ENCODE results near the gene SEC24A. TPM values are rescaled to one million over a fixed set of nuclear protein-coding genes. Genes with fewer than 3 reads are reported as not detected.
"Not testable (repeated sequence)": the region's sequence is repeated elsewhere in the genome, so short reads cannot be mapped to it uniquely, and the experiment has no call there.

Gene SEC24A
- polyA plus RNA-seq, 4 donors: 9.9 to 53.0 (median 21.0) TPM

GRCh38 chr5:134656690-134657089 is 8.1 kb downstream of the SEC24A start:
- 73 to 92% (median 85%) methylated on average over 7 to 8 of the region's 8 CpGs for WGBS, 3 donors
- H3K27ac ChIP-seq (ENCODE audit: low read depth in 1 of 3, low read length in 2 of 3): no peak overlapping the region
- H3K27me3 ChIP-seq (ENCODE audit: control insufficient read depth in 3 of 3, insufficient read depth in 3 of 3, low read length in 3 of 3): no peaks in the 10 kb centered on the region
- no peak for FAIRE-seq
- no peaks in the 10 kb centered on the region for H3K4me1 ChIP-seq (ENCODE audit: control insufficient read depth in 3 of 3, insufficient read depth in 2 of 3, low read depth in 1 of 3, low read length in 2 of 3)
- peaks cover 0 to 68% (median 2%) of the 10 kb centered on the region in 3 donors for H3K36me3 ChIP-seq (ENCODE audit: control insufficient read depth in 3 of 3, insufficient read depth in 2 of 3, low read depth in 1 of 3, low read length in 3 of 3)
- no peak overlapping the region for H3K4me3 ChIP-seq (ENCODE audit: low read depth in 1 of 3, low read length in 3 of 3)
- DNase-seq: peak in 1 of 2 donors; percentile 43
- no peaks in the 10 kb centered on the region for H3K9me3 ChIP-seq (ENCODE audit: control insufficient read depth in 2 of 2, insufficient read depth in 1 of 2, low read depth in 1 of 2, low read length in 1 of 2)

- no peak for DNase-seq
- WGBS, 3 donors: 92 to 98% (median 94%) methylated on average over 4 of the region's 4 CpGs
Observed at GRCh38 chr5:134659456-134659855, 10.9 kb downstream of the SEC24A start.

GRCh38 chr5:134659922-134660321 is 11.3 kb downstream of the SEC24A start:
- Histone ChIP-seq H3K36me3 (ENCODE audit: control insufficient read depth in 3 of 3, insufficient read depth in 2 of 3, low read depth in 1 of 3, low read length in 3 of 3) (peaks cover 0 to 62% (median 4%) of the 10 kb centered on the region in 3 donors), H3K27me3 (ENCODE audit: control insufficient read depth in 3 of 3, insufficient read depth in 3 of 3, low read length in 3 of 3) (no peaks in the 10 kb centered on the region), H3K4me1 (ENCODE audit: control insufficient read depth in 3 of 3, insufficient read depth in 2 of 3, low read depth in 1 of 3, low read length in 2 of 3) (peaks cover 0 to 17% (median 2%) of the 10 kb centered on the region in 3 donors), H3K4me3 (ENCODE audit: low read depth in 1 of 3, low read length in 3 of 3) (no peak overlapping the region), H3K27ac (ENCODE audit: low read depth in 1 of 3, low read length in 2 of 3) (no peak overlapping the region), H3K9me3 (ENCODE audit: control insufficient read depth in 2 of 2, insufficient read depth in 1 of 2, low read depth in 1 of 2, low read length in 1 of 2) (no peaks in the 10 kb centered on the region)
- no peak for DNase-seq
- 93 to 97% (median 95%) methylated on average over 5 to 6 of the region's 6 CpGs for WGBS, 3 donors
- no peak for FAIRE-seq

More at GRCh38 chr5:134659456-134659855, 10.9 kb downstream of the SEC24A start:
- no peak for FAIRE-seq
- no peak overlapping the region for H3K27ac ChIP-seq (ENCODE audit: low read depth in 1 of 3, low read length in 2 of 3)
- no peaks in the 10 kb centered on the region for H3K27me3 ChIP-seq (ENCODE audit: control insufficient read depth in 3 of 3, insufficient read depth in 3 of 3, low read length in 3 of 3)
- peaks cover 0 to 67% (median 4%) of the 10 kb centered on the region in 3 donors for H3K36me3 ChIP-seq (ENCODE audit: control insufficient read depth in 3 of 3, insufficient read depth in 2 of 3, low read depth in 1 of 3, low read length in 3 of 3)
- H3K4me1 ChIP-seq (ENCODE audit: control insufficient read depth in 3 of 3, insufficient read depth in 2 of 3, low read depth in 1 of 3, low read length in 2 of 3): peaks cover 0 to 17% (median 2%) of the 10 kb centered on the region in 3 donors
- no peak overlapping the region for H3K4me3 ChIP-seq (ENCODE audit: low read depth in 1 of 3, low read length in 3 of 3)
- no peaks in the 10 kb centered on the region for H3K9me3 ChIP-seq (ENCODE audit: control insufficient read depth in 2 of 2, insufficient read depth in 1 of 2, low read depth in 1 of 2, low read length in 1 of 2)

GRCh38 chr5:134662971-134663370 is 14.4 kb downstream of the SEC24A start:
- H3K36me3 ChIP-seq (ENCODE audit: control insufficient read depth in 3 of 3, insufficient read depth in 2 of 3, low read depth in 1 of 3, low read length in 3 of 3): peaks cover 0 to 63% (median 4%) of the 10 kb centered on the region in 3 donors
- FAIRE-seq: no peak

GRCh38 chr5:134664448-134664847 is 15.9 kb downstream of the SEC24A start:
- peak overlapping the region in 1 of 3 donors; percentile 79 for H3K27ac ChIP-seq (ENCODE audit: low read depth in 1 of 3, low read length in 2 of 3)
- peaks cover 0 to 65% (median 4%) of the 10 kb centered on the region in 3 donors for H3K36me3 ChIP-seq (ENCODE audit: control insufficient read depth in 3 of 3, insufficient read depth in 2 of 3, low read depth in 1 of 3, low read length in 3 of 3)
- FAIRE-seq: no peak
- no peak overlapping the region for H3K4me3 ChIP-seq (ENCODE audit: low read depth in 1 of 3, low read length in 3 of 3)
- DNase-seq: peak; percentile 85 to 90
- H3K9me3 ChIP-seq (ENCODE audit: control insufficient read depth in 2 of 2, insufficient read depth in 1 of 2, low read depth in 1 of 2, low read length in 1 of 2): no peaks in the 10 kb centered on the region
- WGBS, 3 donors: 22 to 70% (median 68%) methylated on average over 3 of the region's 3 CpGs
- H3K4me1 ChIP-seq (ENCODE audit: control insufficient read depth in 3 of 3, insufficient read depth in 2 of 3, low read depth in 1 of 3, low read length in 2 of 3): peaks cover 0 to 21% (median 2%) of the 10 kb centered on the region in 3 donors
- H3K27me3 ChIP-seq (ENCODE audit: control insufficient read depth in 3 of 3, insufficient read depth in 3 of 3, low read length in 3 of 3): no peaks in the 10 kb centered on the region

More at GRCh38 chr5:134662971-134663370, 14.4 kb downstream of the SEC24A start:
- no peak overlapping the region for H3K4me3 ChIP-seq (ENCODE audit: low read depth in 1 of 3, low read length in 3 of 3)
- 80 to 88% (median 80%) methylated on average over 4 of the region's 4 CpGs for WGBS, 3 donors
- H3K9me3 ChIP-seq (ENCODE audit: control insufficient read depth in 2 of 2, insufficient read depth in 1 of 2, low read depth in 1 of 2, low read length in 1 of 2): no peaks in the 10 kb centered on the region
- peak overlapping the region in 1 of 3 donors; percentile 77 for H3K27ac ChIP-seq (ENCODE audit: low read depth in 1 of 3, low read length in 2 of 3)
- peaks cover 0 to 21% (median 2%) of the 10 kb centered on the region in 3 donors for H3K4me1 ChIP-seq (ENCODE audit: control insufficient read depth in 3 of 3, insufficient read depth in 2 of 3, low read depth in 1 of 3, low read length in 2 of 3)
- no peaks in the 10 kb centered on the region for H3K27me3 ChIP-seq (ENCODE audit: control insufficient read depth in 3 of 3, insufficient read depth in 3 of 3, low read length in 3 of 3)
- no peak for DNase-seq

- not testable (repeated sequence) for FAIRE-seq; DNase-seq; H3K9me3 ChIP-seq (ENCODE audit: control insufficient read depth in 2 of 2, insufficient read depth in 1 of 2, low read depth in 1 of 2, low read length in 1 of 2); H3K4me3 ChIP-seq (ENCODE audit: low read depth in 1 of 3, low read length in 3 of 3); H3K27ac ChIP-seq (ENCODE audit: low read depth in 1 of 3, low read length in 2 of 3); H3K4me1 ChIP-seq (ENCODE audit: control insufficient read depth in 3 of 3, insufficient read depth in 2 of 3, low read depth in 1 of 3, low read length in 2 of 3); H3K27me3 ChIP-seq (ENCODE audit: control insufficient read depth in 3 of 3, insufficient read depth in 3 of 3, low read length in 3 of 3)
- H3K36me3 ChIP-seq (ENCODE audit: control insufficient read depth in 3 of 3, insufficient read depth in 2 of 3, low read depth in 1 of 3, low read length in 3 of 3): peaks cover 5 to 64% (median 19%) of the 10 kb centered on the region in 3 donors
- 71 to 83% (median 77%) methylated on average over 4 of the region's 4 CpGs for WGBS, 3 donors
Observed at GRCh38 chr5:134673546-134673945, 25.0 kb downstream of the SEC24A start.

- WGBS, 3 donors: 40 to 77% (median 59%) methylated on average over 4 of the region's 4 CpGs
- H3K4me1 ChIP-seq (ENCODE audit: control insufficient read depth in 3 of 3, insufficient read depth in 2 of 3, low read depth in 1 of 3, low read length in 2 of 3); H3K9me3 ChIP-seq (ENCODE audit: control insufficient read depth in 2 of 2, insufficient read depth in 1 of 2, low read depth in 1 of 2, low read length in 1 of 2); DNase-seq; H3K4me3 ChIP-seq (ENCODE audit: low read depth in 1 of 3, low read length in 3 of 3); FAIRE-seq; H3K27me3 ChIP-seq (ENCODE audit: control insufficient read depth in 3 of 3, insufficient read depth in 3 of 3, low read length in 3 of 3): not testable (repeated sequence)
- H3K27ac ChIP-seq (ENCODE audit: low read depth in 1 of 3, low read length in 2 of 3): peak overlapping the region in 1 of 3 donors; percentile 32
- H3K36me3 ChIP-seq (ENCODE audit: control insufficient read depth in 3 of 3, insufficient read depth in 2 of 3, low read depth in 1 of 3, low read length in 3 of 3): peaks cover 7 to 60% (median 25%) of the 10 kb centered on the region in 3 donors
Observed at GRCh38 chr5:134677357-134677756, 28.8 kb downstream of the SEC24A start.

- WGBS, 3 donors: 90 to 98% (median 95%) methylated on average over 8 of the region's 8 CpGs
- not testable (repeated sequence) for FAIRE-seq; H3K27ac ChIP-seq (ENCODE audit: low read depth in 1 of 3, low read length in 2 of 3); H3K4me3 ChIP-seq (ENCODE audit: low read depth in 1 of 3, low read length in 3 of 3); DNase-seq; H3K4me1 ChIP-seq (ENCODE audit: control insufficient read depth in 3 of 3, insufficient read depth in 2 of 3, low read depth in 1 of 3, low read length in 2 of 3); H3K9me3 ChIP-seq (ENCODE audit: control insufficient read depth in 2 of 2, insufficient read depth in 1 of 2, low read depth in 1 of 2, low read length in 1 of 2); H3K27me3 ChIP-seq (ENCODE audit: control insufficient read depth in 3 of 3, insufficient read depth in 3 of 3, low read length in 3 of 3)
- H3K36me3 ChIP-seq (ENCODE audit: control insufficient read depth in 3 of 3, insufficient read depth in 2 of 3, low read depth in 1 of 3, low read length in 3 of 3): peaks cover 15 to 55% (median 24%) of the 10 kb centered on the region in 3 donors
Observed at GRCh38 chr5:134690144-134690543, 41.6 kb downstream of the SEC24A start.

GRCh38 chr5:134692722-134693121 is 44.1 kb downstream of the SEC24A start:
- peaks cover 13 to 61% (median 24%) of the 10 kb centered on the region in 3 donors for H3K36me3 ChIP-seq (ENCODE audit: control insufficient read depth in 3 of 3, insufficient read depth in 2 of 3, low read depth in 1 of 3, low read length in 3 of 3)
- DNase-seq (no peak), FAIRE-seq (no peak)
- H3K27ac ChIP-seq (ENCODE audit: low read depth in 1 of 3, low read length in 2 of 3): no peak overlapping the region
- H3K4me1 ChIP-seq (ENCODE audit: control insufficient read depth in 3 of 3, insufficient read depth in 2 of 3, low read depth in 1 of 3, low read length in 2 of 3): no peaks in the 10 kb centered on the region
- no peaks in the 10 kb centered on the region for H3K27me3 ChIP-seq (ENCODE audit: control insufficient read depth in 3 of 3, insufficient read depth in 3 of 3, low read length in 3 of 3)
- H3K9me3 ChIP-seq (ENCODE audit: control insufficient read depth in 2 of 2, insufficient read depth in 1 of 2, low read depth in 1 of 2, low read length in 1 of 2): no peaks in the 10 kb centered on the region
- no peak overlapping the region for H3K4me3 ChIP-seq (ENCODE audit: low read depth in 1 of 3, low read length in 3 of 3)

Measured in small intestine (tissue), 7 donors.